HepG2 (cell line): ENCODE measurements around the gene TMEM129. TPM values are rescaled to one million over a fixed set of nuclear protein-coding genes. Genes with fewer than 3 reads are reported as not detected.

Source experiments
- ATAC-seq: fragments of 200-7000 bp; cut with Tn5 transposase; 3 replicates; pipeline ENCODE4 v1.9.1; 2020; ENCODE audit warnings: mild to moderate bottlenecking, moderate library complexity
- BruUV-seq: library from RNA; stranded (reverse); fragments of 400-500 nt; replicated peaks from 2 replicates; lab custom pipeline; 2021; lab: Mats Ljungman, UMichigan
- CTCF ChIA-PET: fragments of 300-600 bp; formaldehyde crosslinking; extraction: SDS; loops from one replicate; lab custom pipeline; 2021; ENCODE audit warnings: low total read pairs, inconsistent platforms, low intra/inter-chr PET ratio; lab: Yijun Ruan, JAX
- POLR2A ChIA-PET: fragments of 350-600 bp; sonication (Branson Sonifier 250); formaldehyde crosslinking; loops from one replicate; lab custom pipeline; 2020; ENCODE audit warnings: antibody characterized with exemption, inconsistent platforms; lab: Yijun Ruan, JAX
- DNase-seq: peaks from one replicate; pipeline ENCODE4 v3.0.0-alpha.2; 2015; ENCODE audit warnings: low spot score
- FAIRE-seq: peaks from 3 replicates; lab custom pipeline; 2011; peaks lifted over from hg19 to GRCh38; lab: Jason Lieb, UNC
- H2AFZ ChIP-seq: one replicate; pipeline ENCODE4 v1.6.1; 2011; ENCODE audit warnings: low read length, inconsistent platforms
- H3K27ac ChIP-seq: fragments of 300-600 bp; 3 replicates; pipeline ENCODE4 v1.8.0; 2011; ENCODE audit warnings: mixed run types, mild to moderate bottlenecking, mixed read lengths, low read length, inconsistent platforms; ENCODE audit not compliant: insufficient read depth; ENCODE audit errors: extremely low read length
- H3K27me3 ChIP-seq, 2 experiments: fragments of 200-600 bp in 1 of 2; 2 replicates in 1 of 2; 3 replicates in 1 of 2; pipeline versions ENCODE4 v1.6.0 to v1.8.0; 2011; ENCODE audit warnings: low read length in 2 of 2, mild to moderate bottlenecking in 2 of 2, moderate library complexity in 2 of 2, inconsistent platforms in 1 of 2; ENCODE audit not compliant: insufficient read depth in 2 of 2, control insufficient read depth in 1 of 2
- H3K36me3 ChIP-seq, 2 experiments: fragments of 200-600 bp in 1 of 2; replicated peaks in 1 of 2; 2 replicates in 1 of 2; 3 replicates in 1 of 2; pipeline versions ENCODE4 v1.5.1 to v1.8.0; 2011; ENCODE audit warnings: low read length in 2 of 2, inconsistent platforms in 1 of 2; ENCODE audit not compliant: insufficient read depth in 2 of 2, control insufficient read depth in 1 of 2
- H3K4me1 ChIP-seq: 2 replicates; pipeline ENCODE4 v1.5.1; 2012; ENCODE audit warnings: low read length, inconsistent platforms; ENCODE audit not compliant: insufficient read depth
- H3K4me2 ChIP-seq: 2 replicates; pipeline ENCODE4 v1.6.0; 2011; ENCODE audit warnings: low read depth, low read length, inconsistent platforms
- H3K4me3 ChIP-seq, 3 experiments: fragments of 200-600 bp in 1 of 3; sonication (generic), shearing (Covaris generic) in 1 of 3; replicated peaks in 1 of 3; 2 replicates each; pipeline ENCODE4 v1.5.1; 2011 to 2016; ENCODE audit warnings: low read length in 3 of 3, inconsistent platforms in 2 of 3, low read depth in 2 of 3, mild to moderate bottlenecking in 2 of 3, control low read depth in 1 of 3, mixed read lengths in 1 of 3; ENCODE audit not compliant: insufficient read depth in 1 of 3
- H3K79me2 ChIP-seq: one replicate; pipeline ENCODE4 v1.6.1; 2011; ENCODE audit warnings: low read length, inconsistent platforms; ENCODE audit not compliant: insufficient read depth
- H3K9ac ChIP-seq: 2 replicates; pipeline ENCODE4 v1.6.0; 2011; ENCODE audit warnings: mild to moderate bottlenecking, low read depth, low read length, inconsistent platforms; ENCODE audit not compliant: insufficient read depth
- H3K9me3 ChIP-seq: 2 replicates; pipeline ENCODE4 v1.5.1; 2012; ENCODE audit warnings: mild to moderate bottlenecking, low read length
- H4K20me1 ChIP-seq: 2 replicates; pipeline ENCODE4 v1.6.0; 2011; ENCODE audit warnings: inconsistent platforms, mild to moderate bottlenecking, low read length, moderate library complexity; ENCODE audit not compliant: insufficient read depth
- CENPT ChIP-seq: sonication (generic); formaldehyde crosslinking; IDR thresholded peaks from 2 replicates; pipeline ENCODE4 v1.8.0; 2022; ENCODE audit warnings: low read depth, mild to moderate bottlenecking, moderate library complexity, missing genetic modification reagents
- CTCF ChIP-seq: sonication (generic); formaldehyde crosslinking; IDR thresholded peaks from 2 replicates; pipeline ENCODE4 v1.5.0; 2020; ENCODE audit warnings: mild to moderate bottlenecking, missing genetic modification reagents, moderate library complexity
- E2F1 ChIP-seq: sonication (generic); formaldehyde crosslinking; IDR thresholded peaks from 2 replicates; pipeline ENCODE4 v1.5.0; 2020; ENCODE audit warnings: missing genetic modification reagents
- HNRNPL ChIP-seq: fragments of 200-400 bp; formaldehyde crosslinking; IDR thresholded peaks from 2 replicates; pipeline ENCODE4 v1.6.1; 2017; ENCODE audit warnings: mild to moderate bottlenecking, low read depth, low read length
- HOXA3 ChIP-seq: sonication (generic); formaldehyde crosslinking; IDR thresholded peaks from 2 replicates; pipeline ENCODE4 v1.5.0; 2020; ENCODE audit warnings: missing genetic modification reagents
- NFKB2 ChIP-seq: sonication (generic); formaldehyde crosslinking; IDR thresholded peaks from 2 replicates; pipeline ENCODE4 v1.4.0; 2020; ENCODE audit warnings: missing genetic modification reagents, borderline replicate concordance
- PAX8 ChIP-seq: sonication (generic); formaldehyde crosslinking; IDR thresholded peaks from 2 replicates; pipeline ENCODE4 v1.8.0; 2022; ENCODE audit warnings: mild to moderate bottlenecking, missing genetic modification reagents, borderline replicate concordance
- RFX1 ChIP-seq: fragments of 450-650 bp; IDR thresholded peaks from 2 replicates; pipeline ENCODE4 v1.6.1; 2017
- SNAPC2 ChIP-seq: sonication (generic); formaldehyde crosslinking; IDR thresholded peaks from 2 replicates; pipeline ENCODE4 v1.8.1; 2022; ENCODE audit warnings: mild to moderate bottlenecking, missing genetic modification reagents
- THAP8 ChIP-seq: sonication (generic); formaldehyde crosslinking; IDR thresholded peaks from 2 replicates; pipeline ENCODE4 v1.5.1; 2020; ENCODE audit warnings: missing genetic modification reagents, mild to moderate bottlenecking, borderline replicate concordance
- ZBTB38 ChIP-seq: sonication (generic); formaldehyde crosslinking; IDR thresholded peaks from 2 replicates; pipeline ENCODE4 v1.5.1; 2020; ENCODE audit warnings: mild to moderate bottlenecking, missing genetic modification reagents
- ZFP62 ChIP-seq: sonication (generic); formaldehyde crosslinking; IDR thresholded peaks from 2 replicates; pipeline ENCODE4 v1.4.0; 2020; ENCODE audit warnings: missing genetic modification reagents
- ZIK1 ChIP-seq: sonication (generic); formaldehyde crosslinking; IDR thresholded peaks from 2 replicates; pipeline ENCODE4 v1.5.0; 2020; ENCODE audit warnings: mild to moderate bottlenecking, low read depth, missing genetic modification reagents, borderline replicate concordance
- ZMAT3 ChIP-seq: sonication (generic); formaldehyde crosslinking; conservative IDR thresholded peaks from 2 replicates; pipeline ENCODE4 v1.7.0; 2021; ENCODE audit warnings: missing genetic modification reagents
- ZNF225 ChIP-seq: sonication (generic); formaldehyde crosslinking; IDR thresholded peaks from 2 replicates; pipeline ENCODE4 v1.4.0; 2020; ENCODE audit warnings: mild to moderate bottlenecking, missing genetic modification reagents
- ZNF546 ChIP-seq: sonication (generic); formaldehyde crosslinking; conservative IDR thresholded peaks from 2 replicates; pipeline ENCODE4 v1.8.1; 2023; ENCODE audit warnings: mild to moderate bottlenecking, missing genetic modification reagents
- ZNF83 ChIP-seq: sonication (generic); formaldehyde crosslinking; IDR thresholded peaks from 2 replicates; pipeline ENCODE4 v1.4.0; 2020; ENCODE audit warnings: missing genetic modification reagents, mild to moderate bottlenecking, borderline replicate concordance
- WGBS: methylation state at CpG from one replicate; pipeline ENCODE4 v1.1.6; 2017; ENCODE audit warnings: low lambda C conversion rate; 5-methylcytosine and 5-hydroxymethylcytosine counted together
- in situ Hi-C: cut with HindIII; loops from 2 replicates; pipeline ENCODE4 v1.10.0; 2017; ENCODE audit warnings: low pct_unique_long_range_greater_than_20kb; ENCODE audit not compliant: extremely low pct_ligation_motif_present
- intact Hi-C: fragments of 100-400 bp; cut with micrococcal nuclease; formaldehyde crosslinking; loops from one replicate; pipeline ENCODE4 v1.10.0; 2022; ENCODE audit not compliant: unreplicated experiment
- polyA plus RNA-seq, 8 experiments: library from polyadenylated mRNA; depleted of rRNA in 3 of 8; stranded (reverse) in 7 of 8; unstranded in 1 of 8; fragments of >200 nt; fragmentation: Illumina TruSeq in 4 of 8; extraction: Trizol in 4 of 8; gene quantifications; 2 replicates each; pipeline versions ENCODE4 v1.2.1 to v1.2.3, GENCODE V29; 2011 to 2016; ENCODE audit warnings: low read depth in 4 of 8, missing spikeins in 1 of 8, mixed read lengths in 1 of 8; ENCODE audit not compliant: insufficient read depth in 1 of 8
- total RNA-seq, 5 experiments: library from RNA; depleted of rRNA; stranded (reverse); fragments of >200 nt; fragmentation: Illumina TruSeq; extraction: Trizol; gene quantifications; 2 replicates each; pipeline ENCODE4 v1.2.3, GENCODE V29; 2016; ENCODE audit warnings: low read depth in 1 of 5
- TF ChIP-seq, protein P1 (sequence below): fragments of 450-650 bp; IDR thresholded peaks from 2 replicates; pipeline ENCODE4 v1.6.1; 2017; ENCODE audit warnings: mild to moderate bottlenecking

Gene TMEM129
- total and polyA plus RNA-seq, 2 of the 13 experiments (the other 11 are each of a cell fraction or from before 2014, with no cell fraction given), result 19.0 to 25.8 TPM

DNA sequence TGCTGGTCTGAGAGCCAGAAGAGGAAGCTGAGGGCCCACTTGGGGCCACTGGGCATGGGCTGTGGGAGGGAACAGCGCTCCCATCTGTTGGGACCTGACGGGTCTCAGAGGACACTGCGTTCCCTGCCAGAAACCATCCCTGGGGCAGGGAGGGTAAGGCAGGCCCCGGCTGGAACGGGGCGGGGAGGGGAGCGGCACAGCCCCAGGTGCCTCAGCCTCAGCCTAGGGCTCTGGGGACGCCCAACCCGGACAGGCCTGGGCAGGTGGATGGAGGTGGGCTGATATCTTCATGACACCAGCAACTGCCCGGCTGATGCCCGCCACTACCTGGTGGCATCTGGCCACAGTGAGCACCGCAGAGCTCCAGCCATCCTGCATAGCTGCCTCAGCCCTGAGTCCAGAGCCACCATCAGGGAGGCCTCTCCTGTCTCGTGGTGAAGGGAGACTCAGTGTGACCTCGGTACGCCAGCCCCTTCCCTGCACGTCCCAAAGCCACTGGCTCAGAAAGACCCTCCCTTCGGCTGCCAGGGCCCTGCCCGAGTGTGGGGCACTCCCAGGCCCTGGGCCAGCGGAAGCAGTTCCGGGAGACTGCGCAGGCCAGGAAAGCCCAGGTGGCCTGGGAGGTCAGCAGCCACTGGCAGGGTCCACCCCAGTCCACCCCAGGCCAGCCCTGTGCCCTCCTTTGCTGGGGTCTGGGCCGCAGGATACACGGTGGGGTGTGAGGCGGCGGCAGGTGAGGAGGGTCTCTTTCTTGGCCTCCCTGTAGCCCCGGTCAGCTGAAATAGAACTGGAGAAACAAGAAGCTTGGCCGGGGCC is 37.4 kb upstream of the TMEM129 start:
- CTCF ChIA-PET, result no interaction called here
- H2AFZ ChIP-seq, result no peak overlapping the region
- intact Hi-C loops (no loop called here), in situ Hi-C loops (loop anchor here (10.0 kb wide), 1 partner anchor 46 kb away; no protein-coding TSS in a partner anchor)
- no peaks in the 10 kb centered on the region for H3K79me2 ChIP-seq
- WGBS, result 92% methylated on average over 13 of the region's 27 CpGs
- FAIRE-seq, result no peak
- no peak overlapping the region for H3K9ac ChIP-seq
- H3K4me2 ChIP-seq, result peak overlapping the region; percentile 49; the same call in 1 of the 2 replicates
- no peaks in the 10 kb centered on the region for H3K36me3 ChIP-seq
- no peaks in the 10 kb centered on the region; a peak in 1 of 5 replicates for H3K27me3 ChIP-seq
- H3K27ac ChIP-seq, result no peak overlapping the region
- no peak for ATAC-seq
- H3K9me3 ChIP-seq, result no peaks in the 10 kb centered on the region
- H3K4me3 ChIP-seq, result no peak overlapping the region
- POLR2A ChIA-PET, result interaction anchor here (0.7 to 34.3 kb wide), 8 partner anchors 8 to 105 kb away, joined by 3 to 1258 read pairs (median 5); partner anchors contain the start of gene FGFR3
- no peak for DNase-seq
- BruUV-seq, result no TSS peak
- H4K20me1 ChIP-seq, result no peaks in the 10 kb centered on the region
- H3K4me1 ChIP-seq, result peaks cover 88% of the 10 kb centered on the region
- TF ChIP-seq SNAPC2 (no peak), CTCF (0 out of 2 replicates have a peak, but pooled peaks have one; percentile 13), ZIK1 (CRISPR knock-in tag) (no peak), HOXA3 (CRISPR knock-in tag) (no peak), ZNF546 (CRISPR knock-in tag) (no peak), E2F1 (CRISPR knock-in tag) (no peak), ZMAT3 (CRISPR knock-in tag) (no peak), ZNF83 (no peak), CENPT (CRISPR knock-in tag) (no peak), ZBTB38 (peak; percentile 8; the same call in 1 of the 2 replicates), NFKB2 (CRISPR knock-in tag) (no peak), THAP8 (CRISPR knock-in tag) (no peak), RFX1 (no peak), ZFP62 (no peak), PAX8 (CRISPR knock-in tag) (no peak), HNRNPL (peak; percentile 82), ZNF225 (CRISPR knock-in tag) (no peak)
- TF ChIP-seq, protein P1, sequence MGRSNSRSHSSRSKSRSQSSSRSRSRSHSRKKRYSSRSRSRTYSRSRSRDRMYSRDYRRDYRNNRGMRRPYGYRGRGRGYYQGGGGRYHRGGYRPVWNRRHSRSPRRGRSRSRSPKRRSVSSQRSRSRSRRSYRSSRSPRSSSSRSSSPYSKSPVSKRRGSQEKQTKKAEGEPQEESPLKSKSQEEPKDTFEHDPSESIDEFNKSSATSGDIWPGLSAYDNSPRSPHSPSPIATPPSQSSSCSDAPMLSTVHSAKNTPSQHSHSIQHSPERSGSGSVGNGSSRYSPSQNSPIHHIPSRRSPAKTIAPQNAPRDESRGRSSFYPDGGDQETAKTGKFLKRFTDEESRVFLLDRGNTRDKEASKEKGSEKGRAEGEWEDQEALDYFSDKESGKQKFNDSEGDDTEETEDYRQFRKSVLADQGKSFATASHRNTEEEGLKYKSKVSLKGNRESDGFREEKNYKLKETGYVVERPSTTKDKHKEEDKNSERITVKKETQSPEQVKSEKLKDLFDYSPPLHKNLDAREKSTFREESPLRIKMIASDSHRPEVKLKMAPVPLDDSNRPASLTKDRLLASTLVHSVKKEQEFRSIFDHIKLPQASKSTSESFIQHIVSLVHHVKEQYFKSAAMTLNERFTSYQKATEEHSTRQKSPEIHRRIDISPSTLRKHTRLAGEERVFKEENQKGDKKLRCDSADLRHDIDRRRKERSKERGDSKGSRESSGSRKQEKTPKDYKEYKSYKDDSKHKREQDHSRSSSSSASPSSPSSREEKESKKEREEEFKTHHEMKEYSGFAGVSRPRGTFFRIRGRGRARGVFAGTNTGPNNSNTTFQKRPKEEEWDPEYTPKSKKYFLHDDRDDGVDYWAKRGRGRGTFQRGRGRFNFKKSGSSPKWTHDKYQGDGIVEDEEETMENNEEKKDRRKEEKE, result no peak
